Measurements from ENCODE around the gene RBL2. TPM values are rescaled to one million over a fixed set of nuclear protein-coding genes. Genes with fewer than 3 reads are reported as not detected.

The RBL2 gene
- total and polyA plus RNA-seq, 2 of the 8 experiments (the other 6 are each of a cell fraction or from before 2014, with no cell fraction given), result 13.9 to 22.1 TPM

GRCh38 chr16:53430363-53430762 is 3.9 kb upstream of the RBL2 start:
- peaks cover 5% of the 10 kb centered on the region in 2 experiments; a peak in 3 of 4 replicates for H3K9me3 ChIP-seq (ENCODE audit: insufficient read depth in 2 of 2, low read depth in 1 of 2, low read length in 1 of 2)
- H3K9ac ChIP-seq (replicated peaks in 1 of 4; ENCODE audit: extremely low read depth in 1 of 4, low read depth in 3 of 4, low read length in 3 of 4), result no peak overlapping the region
- no peak overlapping the region for H2AK5ac ChIP-seq (ENCODE audit: low read depth, low read length)
- ChIA-PET CTCF (ENCODE audit: partially characterized antibody) (interaction anchor here (0.8 kb wide), 1 partner anchor 15 kb away, joined by 4 read pairs; no protein-coding TSS in a partner anchor), POLR2A (ENCODE audit: partially characterized antibody) (interaction anchor here (1.5 kb wide), 1 partner anchor 58 kb away, joined by 3 read pairs; no protein-coding TSS in a partner anchor)
- H2BK20ac ChIP-seq (ENCODE audit: low read length), result no peak overlapping the region
- peaks cover 0 to 4% (median under 1%) of the 10 kb centered on the region in 4 experiments; a peak in 4 of 7 replicates for H3K4me1 ChIP-seq (replicated peaks in 1 of 4; ENCODE audit: control insufficient read depth in 3 of 4, insufficient read depth in 4 of 4, low read length in 3 of 4)
- H3K23ac ChIP-seq (ENCODE audit: insufficient read length), result no peak overlapping the region
- H3K36me3 ChIP-seq (ENCODE audit: control insufficient read depth in 2 of 4, insufficient read depth in 4 of 4, low read length in 3 of 4), result no peaks in the 10 kb centered on the region
- peaks cover 0 to 6% of the 10 kb centered on the region in 2 experiments; a peak in 2 of 4 replicates for H3K79me2 ChIP-seq (ENCODE audit: control insufficient read depth in 1 of 2, insufficient read depth in 2 of 2, low read length in 2 of 2)
- no peak overlapping the region for H4K91ac ChIP-seq (replicated peaks; ENCODE audit: insufficient read length, low read length)
- no peak overlapping the region for H3K4me3 ChIP-seq (ENCODE audit: extremely low read depth in 1 of 4, insufficient read depth in 2 of 4, low read depth in 3 of 4, low read length in 4 of 4)
- no peak overlapping the region for H2BK120ac ChIP-seq (replicated peaks; ENCODE audit: low read depth, low read length)
- no peak overlapping the region for H3K14ac ChIP-seq (ENCODE audit: insufficient read length)
- no peak overlapping the region for H3K56ac ChIP-seq (replicated peaks; ENCODE audit: insufficient read length, low read depth, low read length)
- peaks cover 6% of the 10 kb centered on the region for H3K23me2 ChIP-seq (ENCODE audit: low read depth, low read length)
- no peak overlapping the region for H3K4ac ChIP-seq (replicated peaks; ENCODE audit: insufficient read length, low read depth, low read length)
- no peaks in the 10 kb centered on the region for H3K27me3 ChIP-seq (replicated peaks in 1 of 4; ENCODE audit: control insufficient read depth in 3 of 4, extremely low read depth in 1 of 4, insufficient read depth in 3 of 4, low read length in 3 of 4)
- H3K79me1 ChIP-seq (ENCODE audit: low read depth, low read length), result no peaks in the 10 kb centered on the region
- no peak overlapping the region for H2AFZ ChIP-seq (ENCODE audit: low read length)
- H2BK12ac ChIP-seq (ENCODE audit: low read depth, low read length), result no peak overlapping the region
- no peak overlapping the region for H4K8ac ChIP-seq (ENCODE audit: extremely low read depth, insufficient read depth, low read length)
- H2BK5ac ChIP-seq (ENCODE audit: low read depth, low read length), result no peak overlapping the region
- 100% methylated on average over 1 of the region's 1 CpG; no CpG with 5 or more reads in 1 of the 2 experiments for whole genome bisulfite sequencing, 2 experiments (ENCODE audit: extremely low coverage in 1 of 2, insufficient coverage in 1 of 2, insufficient read length in 1 of 2, insufficient replicate concordance in 2 of 2, low coverage in 1 of 2, low lambda C conversion rate in 2 of 2, missing lambda C conversion rate in 1 of 2)
- no peak overlapping the region for H4K5ac ChIP-seq (ENCODE audit: insufficient read length, low read depth, low read length)
- no peak overlapping the region for H3K4me2 ChIP-seq (ENCODE audit: insufficient read depth in 1 of 2, low read depth in 2 of 2, low read length in 2 of 2)
- no peak overlapping the region for H2BK15ac ChIP-seq (ENCODE audit: low read length)
- no peak overlapping the region for H3K27ac ChIP-seq (ENCODE audit: low read depth, low read length)
- H3K18ac ChIP-seq (ENCODE audit: extremely low read depth, low read length), result no peak overlapping the region
- FAIRE-seq (no peak), DNase-seq (ENCODE audit: low read depth in 1 of 2, low spot score in 2 of 2) (no peak)
- H4K20me1 ChIP-seq (replicated peaks in 1 of 2; ENCODE audit: control insufficient read depth in 1 of 2, insufficient read depth in 2 of 2, low read length in 2 of 2), result peaks cover 0 to 4% of the 10 kb centered on the region in 2 experiments
- no peak for TF ChIP-seq TEAD4 (IDR thresholded peaks at IDR 0.05; ENCODE audit: low read depth, low read length)
- TF ChIP-seq CTCF (IDR thresholded peaks at IDR 0.05; ENCODE audit: control extremely low read depth in 1 of 3, insufficient read depth in 1 of 3, low read depth in 1 of 3, low read length in 3 of 3), result no peak
- TF ChIP-seq, protein P1, sequence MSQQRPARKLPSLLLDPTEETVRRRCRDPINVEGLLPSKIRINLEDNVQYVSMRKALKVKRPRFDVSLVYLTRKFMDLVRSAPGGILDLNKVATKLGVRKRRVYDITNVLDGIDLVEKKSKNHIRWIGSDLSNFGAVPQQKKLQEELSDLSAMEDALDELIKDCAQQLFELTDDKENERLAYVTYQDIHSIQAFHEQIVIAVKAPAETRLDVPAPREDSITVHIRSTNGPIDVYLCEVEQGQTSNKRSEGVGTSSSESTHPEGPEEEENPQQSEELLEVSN (IDR thresholded peaks at IDR 0.05), result no peak
- TF ChIP-seq EP300 (IDR thresholded peaks at IDR 0.05; ENCODE audit: borderline replicate concordance in 1 of 2, low read depth in 2 of 2, low read length in 2 of 2), result no peak
- TF ChIP-seq ZNF274 (IDR thresholded peaks at IDR 0.05; ENCODE audit: borderline replicate concordance, extremely low read depth, low read length), result no peak
- TF ChIP-seq GABPA (IDR thresholded peaks at IDR 0.05; ENCODE audit: borderline replicate concordance, insufficient read depth, low read length), result no peak
- TF ChIP-seq RFX5 (IDR thresholded peaks at IDR 0.05; ENCODE audit: borderline replicate concordance, low read depth, low read length), result no peak
- TF ChIP-seq, protein P2, sequence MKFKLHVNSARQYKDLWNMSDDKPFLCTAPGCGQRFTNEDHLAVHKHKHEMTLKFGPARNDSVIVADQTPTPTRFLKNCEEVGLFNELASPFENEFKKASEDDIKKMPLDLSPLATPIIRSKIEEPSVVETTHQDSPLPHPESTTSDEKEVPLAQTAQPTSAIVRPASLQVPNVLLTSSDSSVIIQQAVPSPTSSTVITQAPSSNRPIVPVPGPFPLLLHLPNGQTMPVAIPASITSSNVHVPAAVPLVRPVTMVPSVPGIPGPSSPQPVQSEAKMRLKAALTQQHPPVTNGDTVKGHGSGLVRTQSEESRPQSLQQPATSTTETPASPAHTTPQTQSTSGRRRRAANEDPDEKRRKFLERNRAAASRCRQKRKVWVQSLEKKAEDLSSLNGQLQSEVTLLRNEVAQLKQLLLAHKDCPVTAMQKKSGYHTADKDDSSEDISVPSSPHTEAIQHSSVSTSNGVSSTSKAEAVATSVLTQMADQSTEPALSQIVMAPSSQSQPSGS (IDR thresholded peaks at IDR 0.05; ENCODE audit: low read length), result no peak
